NCI-H1417 (cell line): ENCODE measurements around the gene PCDHB16.
A peak's percentile ranks its signal among the peaks of the same experiment; 100 is the strongest.
"Not testable (repeated sequence)": the region's sequence is repeated elsewhere in the genome, so short reads cannot be mapped to it uniquely, and the experiment has no call there.

Experiments used
- DNase-seq, 3 experiments: peaks; one replicate each; lab custom pipeline; 2025; lab: John Stamatoyannopoulos, UW

Gene PCDHB16

GRCh38 chr5:141184117-141184855 is 2.1 kb downstream of the PCDHB16 start:
- DNase-seq = not testable (repeated sequence)

DNA sequence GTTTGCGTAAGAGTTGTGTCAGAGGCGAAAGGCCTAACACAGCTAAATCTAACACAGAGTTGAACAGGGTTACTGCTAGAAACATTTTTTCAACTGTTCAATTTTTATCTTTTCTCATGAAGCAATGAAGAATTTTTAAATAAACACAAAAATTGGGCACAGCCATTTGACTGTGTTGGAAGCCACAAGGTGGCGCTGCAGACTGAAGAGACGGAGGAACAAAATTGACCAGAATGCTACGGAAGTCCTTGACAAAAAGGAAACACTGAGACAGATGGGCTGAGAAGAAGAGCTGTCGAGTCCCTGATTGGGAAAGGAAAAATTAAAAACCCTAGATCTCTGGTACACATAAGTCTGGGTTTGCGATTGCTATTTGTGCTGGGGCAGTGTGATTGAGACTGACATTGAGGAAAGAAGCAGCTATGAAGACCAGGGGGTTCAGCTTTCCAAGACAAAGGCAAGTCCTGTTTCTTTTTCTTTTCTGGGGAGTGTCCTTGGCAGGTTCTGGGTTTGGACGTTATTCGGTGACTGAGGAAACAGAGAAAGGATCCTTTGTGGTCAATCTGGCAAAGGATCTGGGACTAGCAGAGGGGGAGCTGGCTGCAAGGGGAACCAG is 4.8 kb downstream of the PCDHB16 start, which contains the start of gene PCDHB9:
PCDHB9 (plus strand) TSS at position 265 of the 616 bp plus-strand sequence; CDS start at position 423, 158 bp downstream.
- DNase-seq = peak; percentile 18 to 71 (median 66)

DNA sequence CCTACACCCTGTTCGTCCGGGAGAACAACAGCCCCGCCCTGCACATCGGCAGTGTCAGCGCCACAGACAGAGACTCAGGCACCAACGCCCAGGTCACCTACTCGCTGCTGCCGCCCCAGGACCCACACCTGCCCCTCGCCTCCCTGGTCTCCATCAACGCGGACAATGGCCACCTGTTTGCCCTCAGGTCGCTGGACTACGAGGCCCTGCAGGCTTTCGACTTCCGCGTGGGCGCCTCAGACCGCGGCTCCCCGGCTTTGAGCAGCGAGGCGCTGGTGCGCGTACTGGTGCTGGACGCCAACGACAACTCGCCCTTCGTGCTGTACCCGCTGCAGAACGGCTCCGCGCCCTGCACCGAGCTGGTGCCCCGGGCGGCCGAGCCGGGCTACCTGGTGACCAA is 6.5 kb downstream of the PCDHB16 start:
- not testable (repeated sequence) for DNase-seq

- DNase-seq = not testable (repeated sequence)
Observed at GRCh38 chr5:141189131-141189530, 6.9 kb downstream of the PCDHB16 start.

- DNase-seq = peak; percentile 32 to 86 (median 70)
Observed at GRCh38 chr5:141192110-141192725, 10.0 kb downstream of the PCDHB16 start, which contains the start of gene PCDHB10. Gene PCDHB10, plus strand, starts transcription at chr5:141192353. Its CDS starts 200 bp downstream, at chr5:141192553.

- not testable (repeated sequence) for DNase-seq
Observed at GRCh38 chr5:141194332-141194731, 12.1 kb downstream of the PCDHB16 start.

DNA sequence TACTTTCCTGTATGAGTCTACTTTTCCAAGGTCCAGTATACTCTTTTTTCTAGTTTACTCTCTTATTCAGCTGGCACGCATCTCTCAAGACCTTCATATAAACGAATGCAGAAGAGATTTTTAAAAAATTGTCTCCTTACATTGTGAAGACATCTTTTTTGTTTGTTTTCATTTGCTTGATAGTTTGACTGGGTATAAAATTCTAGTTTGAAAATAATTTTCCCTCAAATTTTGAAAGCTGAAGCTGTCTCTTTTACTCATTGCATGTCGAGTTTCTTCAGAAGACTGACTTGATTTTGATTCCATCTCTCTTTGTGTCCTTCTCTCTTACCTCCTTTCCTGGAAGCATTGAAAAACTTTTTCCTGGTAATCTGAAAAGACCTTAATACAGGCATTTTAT is 14.2 kb downstream of the PCDHB16 start:
- no peak for DNase-seq

GRCh38 chr5:141199359-141200235 is 17.4 kb downstream of the PCDHB16 start, which contains the start of gene PCDHB11:
Gene PCDHB11, plus strand, starts transcription at chr5:141199627. Its CDS starts 148 bp downstream, at chr5:141199775.
- peak in 1 of 3 experiments; percentile 88 for DNase-seq

DNA sequence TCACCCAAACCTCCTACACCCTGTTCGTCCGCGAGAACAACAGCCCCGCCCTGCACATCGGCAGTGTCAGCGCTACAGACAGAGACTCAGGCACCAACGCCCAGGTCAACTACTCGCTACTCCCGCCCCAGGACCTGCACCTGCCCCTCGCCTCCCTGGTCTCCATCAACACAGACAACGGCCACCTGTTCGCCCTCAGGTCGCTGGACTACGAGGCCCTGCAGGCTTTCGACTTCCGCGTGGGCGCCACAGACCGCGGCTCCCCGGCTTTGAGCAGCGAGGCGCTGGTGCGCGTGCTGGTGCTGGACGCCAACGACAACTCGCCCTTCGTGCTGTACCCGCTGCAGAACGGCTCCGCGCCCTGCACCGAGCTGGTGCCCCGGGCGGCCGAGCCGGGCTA is 18.9 kb downstream of the PCDHB16 start:
- not testable (repeated sequence) for DNase-seq

- not testable (repeated sequence) for DNase-seq
Observed at GRCh38 chr5:141201646-141202045, 19.5 kb downstream of the PCDHB16 start.

- no peak for DNase-seq
Observed at GRCh38 chr5:141208478-141208877, 26.3 kb downstream of the PCDHB16 start, which contains the start of gene PCDHB12. Gene PCDHB12, plus strand, starts transcription at chr5:141208719. Its CDS starts 189 bp downstream, at chr5:141208908.

DNA sequence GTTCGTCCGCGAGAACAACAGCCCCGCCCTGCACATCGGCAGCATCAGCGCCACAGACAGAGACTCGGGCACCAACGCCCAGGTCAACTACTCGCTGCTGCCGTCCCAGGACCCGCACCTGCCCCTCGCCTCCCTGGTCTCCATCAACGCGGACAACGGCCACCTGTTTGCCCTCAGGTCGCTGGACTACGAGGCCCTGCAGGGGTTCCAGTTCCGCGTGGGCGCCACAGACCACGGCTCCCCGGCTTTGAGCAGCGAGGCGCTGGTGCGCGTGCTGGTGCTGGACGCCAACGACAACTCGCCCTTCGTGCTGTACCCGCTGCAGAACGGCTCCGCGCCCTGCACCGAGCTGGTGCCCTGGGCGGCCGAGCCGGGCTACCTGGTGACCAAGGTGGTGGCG is 28.1 kb downstream of the PCDHB16 start:
- not testable (repeated sequence) for DNase-seq

- DNase-seq = not testable (repeated sequence)
Observed at GRCh38 chr5:141210849-141211248, 28.7 kb downstream of the PCDHB16 start.

GRCh38 chr5:141213656-141214339 is 31.6 kb downstream of the PCDHB16 start, which contains the start of gene PCDHB13:
Gene PCDHB13, plus strand, starts transcription at chr5:141213919. Its CDS starts 205 bp downstream, at chr5:141214124.
- DNase-seq = not testable (repeated sequence)

- DNase-seq = not testable (repeated sequence)
Observed at GRCh38 chr5:141214583-141214982, 32.4 kb downstream of the PCDHB16 start.

DNA sequence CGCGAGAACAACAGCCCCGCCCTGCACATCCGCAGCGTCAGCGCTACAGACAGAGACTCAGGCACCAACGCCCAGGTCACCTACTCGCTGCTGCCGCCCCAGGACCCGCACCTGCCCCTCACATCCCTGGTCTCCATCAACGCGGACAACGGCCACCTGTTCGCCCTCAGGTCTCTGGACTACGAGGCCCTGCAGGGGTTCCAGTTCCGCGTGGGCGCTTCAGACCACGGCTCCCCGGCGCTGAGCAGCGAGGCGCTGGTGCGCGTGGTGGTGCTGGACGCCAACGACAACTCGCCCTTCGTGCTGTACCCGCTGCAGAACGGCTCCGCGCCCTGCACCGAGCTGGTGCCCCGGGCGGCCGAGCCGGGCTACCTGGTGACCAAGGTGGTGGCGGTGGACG is 33.3 kb downstream of the PCDHB16 start:
- not testable (repeated sequence) for DNase-seq

GRCh38 chr5:141216035-141216434 is 33.8 kb downstream of the PCDHB16 start:
- not testable (repeated sequence) for DNase-seq

DNA sequence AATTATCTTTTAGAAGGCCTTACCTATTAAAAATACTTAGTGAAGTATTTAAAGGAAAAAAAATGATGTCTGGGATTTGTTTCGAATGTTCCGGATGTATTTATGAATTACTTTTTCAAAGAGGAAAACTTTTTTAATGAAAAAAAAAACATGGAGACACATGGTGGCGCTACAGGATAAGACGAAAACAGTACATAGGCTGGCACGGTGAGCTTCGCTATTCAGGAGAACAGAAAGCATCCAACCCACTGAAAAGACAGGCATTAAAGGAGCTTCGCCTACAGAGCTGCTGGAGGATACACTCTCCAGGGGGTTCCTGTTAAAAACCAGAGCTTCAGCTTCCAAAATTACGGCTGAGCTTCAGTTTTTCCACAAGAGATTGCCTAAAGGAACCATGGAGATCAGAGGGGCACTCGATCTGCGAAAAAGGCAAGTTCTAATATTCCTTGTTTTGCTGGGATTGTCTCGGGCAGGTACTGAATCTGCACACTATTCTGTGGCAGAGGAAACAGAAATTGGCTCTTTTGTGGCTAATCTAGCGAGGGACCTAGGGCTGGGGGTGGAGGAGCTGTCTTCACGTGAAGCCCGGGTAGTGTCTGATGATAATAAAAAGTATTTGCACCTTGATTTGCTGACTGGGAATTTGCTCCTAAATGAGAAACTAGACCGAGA is 41.1 kb downstream of the PCDHB16 start, which contains the start of gene PCDHB14:
PCDHB14 (plus strand) TSS at position 232 of the 672 bp plus-strand sequence; CDS start at position 395, 163 bp downstream.
- peak in 2 of 3 experiments; percentile 23 to 45 for DNase-seq

DNA sequence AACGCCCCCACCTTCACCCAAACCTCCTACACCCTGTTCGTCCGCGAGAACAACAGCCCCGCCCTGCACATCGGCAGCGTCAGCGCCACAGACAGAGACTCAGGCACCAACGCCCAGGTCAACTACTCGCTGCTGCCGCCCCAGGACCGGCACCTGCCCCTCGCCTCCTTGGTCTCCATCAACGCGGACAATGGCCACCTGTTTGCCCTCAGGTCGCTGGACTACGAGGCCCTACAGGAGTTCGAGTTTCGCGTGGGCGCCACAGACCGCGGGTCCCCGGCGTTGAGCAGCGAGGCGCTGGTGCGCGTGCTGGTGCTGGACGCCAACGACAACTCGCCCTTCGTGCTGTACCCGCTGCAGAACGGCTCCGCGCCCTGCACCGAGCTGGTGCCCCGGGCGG is 42.7 kb downstream of the PCDHB16 start:
- not testable (repeated sequence) for DNase-seq

DNA sequence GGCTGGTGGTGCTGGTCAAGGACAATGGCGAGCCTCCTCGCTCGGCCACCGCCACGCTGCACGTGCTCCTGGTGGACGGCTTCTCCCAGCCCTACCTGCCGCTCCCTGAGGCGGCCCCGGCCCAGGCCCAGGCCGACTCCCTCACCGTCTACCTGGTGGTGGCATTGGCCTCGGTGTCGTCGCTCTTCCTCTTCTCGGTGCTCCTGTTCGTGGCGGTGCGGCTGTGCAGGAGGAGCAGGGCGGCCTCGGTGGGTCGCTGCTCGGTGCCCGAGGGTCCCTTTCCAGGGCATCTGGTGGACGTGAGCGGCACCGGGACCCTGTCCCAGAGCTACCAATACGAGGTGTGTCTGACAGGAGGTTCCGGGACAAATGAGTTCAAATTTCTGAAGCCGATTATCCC is 43.2 kb downstream of the PCDHB16 start:
- DNase-seq = not testable (repeated sequence)
